Activated effector memory CD4-positive, alpha-beta T cell treated with anti-CD3 and anti-CD28 coated beads, Interleukin-2, amount 50 U/mL, for 16 hours (primary cell): ENCODE data around the gene CUX1.

Source experiments
- DNase-seq: peaks from one replicate; pipeline ENCODE4 v3.0.0-alpha.2; 2020

The CUX1 gene

GRCh38 chr7:102080434-102081243 is 263.2 kb downstream of the CUX1 start:
- DNase-seq = no peak

GRCh38 chr7:102081244-102081627 is 263.8 kb downstream of the CUX1 start:
- peak; percentile 39 for DNase-seq

- DNase-seq = no peak
These were observed 265.4 kb downstream of the CUX1 start for GRCh38 chr7:102082693-102083368.

- DNase-seq = no peak
These were observed 267.9 kb downstream of the CUX1 start for GRCh38 chr7:102085218-102085772.

GRCh38 chr7:102089175-102090098 is 272.0 kb downstream of the CUX1 start:
- DNase-seq = peak; percentile 9

GRCh38 chr7:102093599-102094315 is 276.3 kb downstream of the CUX1 start:
- DNase-seq = peak; percentile 16

GRCh38 chr7:102094316-102094650 is 276.9 kb downstream of the CUX1 start:
- no peak for DNase-seq

GRCh38 chr7:102095321-102096011 is 278.0 kb downstream of the CUX1 start:
- DNase-seq = peak; percentile 27

GRCh38 chr7:102096012-102096332 is 278.5 kb downstream of the CUX1 start:
- peak; percentile 57 for DNase-seq

GRCh38 chr7:102096706-102097427 is 279.4 kb downstream of the CUX1 start:
- DNase-seq = peak; percentile 50

- DNase-seq = peak; percentile 34
These were observed 280.3 kb downstream of the CUX1 start for GRCh38 chr7:102097601-102098161.

- DNase-seq = peak; percentile 43
These were observed 281.6 kb downstream of the CUX1 start for GRCh38 chr7:102098986-102099385.

GRCh38 chr7:102099474-102099873 is 282.0 kb downstream of the CUX1 start:
- DNase-seq = no peak

GRCh38 chr7:102101111-102101551 is 283.7 kb downstream of the CUX1 start:
- peak; percentile 57 for DNase-seq

- DNase-seq = peak; percentile 45
These were observed 284.5 kb downstream of the CUX1 start for GRCh38 chr7:102101926-102102325.

- no peak for DNase-seq
These were observed 285.6 kb downstream of the CUX1 start for GRCh38 chr7:102103027-102103372.

GRCh38 chr7:102104245-102104644 is 286.8 kb downstream of the CUX1 start:
- DNase-seq = no peak

- peak; percentile 17 for DNase-seq
These were observed 289.2 kb downstream of the CUX1 start for GRCh38 chr7:102106625-102107024.

- peak; percentile 54 for DNase-seq
These were observed 290.2 kb downstream of the CUX1 start for GRCh38 chr7:102107474-102108104.
